Sigmoid colon (tissue), 4 donors: ENCODE measurements around the gene MACF1.

ENCODE experiments used
- POLR2A ChIP-seq, 2 donors: fragments of 450-650 bp; IDR thresholded peaks; one replicate each; pipeline ENCODE4 v1.6.1; 2016; ENCODE audit warnings: antibody characterized with exemption in 2 of 2, mild to moderate bottlenecking in 2 of 2, moderate library complexity in 2 of 2
- POLR2AphosphoS5 ChIP-seq, 4 donors: sonication (generic); formaldehyde crosslinking; IDR thresholded peaks; one replicate each; pipeline ENCODE4 v1.6.1; 2017; ENCODE audit warnings: antibody characterized with exemption in 4 of 4
- TF ChIP-seq, protein P1 (sequence below), 4 experiments: fragments of 450-650 bp in 3 of 4; fragments of 200-600 bp in 1 of 4; IDR thresholded peaks; one replicate each; pipeline ENCODE4 v1.5.1; 2016 to 2019; ENCODE audit warnings: antibody characterized with exemption in 4 of 4, mild to moderate bottlenecking in 3 of 4, moderate library complexity in 2 of 4

DNA sequence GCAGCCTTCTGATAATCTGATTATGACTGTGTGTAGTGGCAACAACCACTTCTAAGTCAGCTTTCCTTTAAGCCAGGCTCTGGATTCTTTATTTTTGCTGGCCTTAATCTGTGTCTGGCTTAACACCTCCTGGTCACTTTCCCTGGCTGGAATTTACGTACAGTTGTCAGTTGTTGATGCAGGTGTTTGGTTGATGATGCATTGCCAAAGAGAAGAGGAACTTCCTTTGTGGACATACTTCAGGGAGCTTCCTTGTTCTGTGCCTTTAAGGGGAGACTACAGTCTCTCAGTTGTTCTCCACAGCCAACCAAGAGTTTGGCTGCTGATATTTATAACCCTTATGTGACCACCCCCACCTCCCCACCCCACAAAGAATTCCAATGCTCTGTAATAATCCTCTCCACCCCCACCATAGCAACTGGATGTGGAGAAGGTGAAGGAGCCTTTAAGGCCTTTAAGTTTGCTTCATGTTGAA, 190.9 kb downstream of the MACF1 start:
- TF ChIP-seq POLR2A (IDR thresholded peaks at IDR 0.05) (no peak), POLR2AphosphoS5 (IDR thresholded peaks at IDR 0.05) (peak in 1 of 4 donors; percentile 10)
- TF ChIP-seq, protein P1, sequence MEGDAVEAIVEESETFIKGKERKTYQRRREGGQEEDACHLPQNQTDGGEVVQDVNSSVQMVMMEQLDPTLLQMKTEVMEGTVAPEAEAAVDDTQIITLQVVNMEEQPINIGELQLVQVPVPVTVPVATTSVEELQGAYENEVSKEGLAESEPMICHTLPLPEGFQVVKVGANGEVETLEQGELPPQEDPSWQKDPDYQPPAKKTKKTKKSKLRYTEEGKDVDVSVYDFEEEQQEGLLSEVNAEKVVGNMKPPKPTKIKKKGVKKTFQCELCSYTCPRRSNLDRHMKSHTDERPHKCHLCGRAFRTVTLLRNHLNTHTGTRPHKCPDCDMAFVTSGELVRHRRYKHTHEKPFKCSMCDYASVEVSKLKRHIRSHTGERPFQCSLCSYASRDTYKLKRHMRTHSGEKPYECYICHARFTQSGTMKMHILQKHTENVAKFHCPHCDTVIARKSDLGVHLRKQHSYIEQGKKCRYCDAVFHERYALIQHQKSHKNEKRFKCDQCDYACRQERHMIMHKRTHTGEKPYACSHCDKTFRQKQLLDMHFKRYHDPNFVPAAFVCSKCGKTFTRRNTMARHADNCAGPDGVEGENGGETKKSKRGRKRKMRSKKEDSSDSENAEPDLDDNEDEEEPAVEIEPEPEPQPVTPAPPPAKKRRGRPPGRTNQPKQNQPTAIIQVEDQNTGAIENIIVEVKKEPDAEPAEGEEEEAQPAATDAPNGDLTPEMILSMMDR (IDR thresholded peaks at IDR 0.05), result no peak
